CMK (cell line): Measurements from ENCODE around the gene SMCHD1.
"Not testable (repeated sequence)": the region's sequence is repeated elsewhere in the genome, so short reads cannot be mapped to it uniquely, and the experiment has no call there.

Experiments
- DNase-seq: peaks from one replicate; pipeline ENCODE4 v3.0.0-alpha.2; 2010; ENCODE audit warnings: low read depth

The SMCHD1 gene

GRCh38 chr18:2818281-2818680 is 162.8 kb downstream of the SMCHD1 start:
- no peak for DNase-seq

GRCh38 chr18:2821695-2822094 is 166.2 kb downstream of the SMCHD1 start:
- DNase-seq: no peak

GRCh38 chr18:2822213-2822921 is 166.8 kb downstream of the SMCHD1 start:
- no peak for DNase-seq

- no peak for DNase-seq
These were observed 167.7 kb downstream of the SMCHD1 start for GRCh38 chr18:2823202-2823601.

- DNase-seq: no peak
These were observed 168.4 kb downstream of the SMCHD1 start for GRCh38 chr18:2823966-2824365.

- DNase-seq: no peak
These were observed 169.3 kb downstream of the SMCHD1 start for GRCh38 chr18:2824865-2825264.

- DNase-seq: no peak
These were observed 170.2 kb downstream of the SMCHD1 start for GRCh38 chr18:2825613-2826175.

- DNase-seq: no peak
These were observed 171.1 kb downstream of the SMCHD1 start for GRCh38 chr18:2826581-2826980.

GRCh38 chr18:2827061-2827460 is 171.5 kb downstream of the SMCHD1 start:
- no peak for DNase-seq

- DNase-seq: not testable (repeated sequence)
These were observed 180.6 kb downstream of the SMCHD1 start for GRCh38 chr18:2836118-2836517.

GRCh38 chr18:2837290-2837689 is 181.8 kb downstream of the SMCHD1 start:
- DNase-seq: not testable (repeated sequence)

- no peak for DNase-seq
These were observed 183.7 kb downstream of the SMCHD1 start for GRCh38 chr18:2839202-2839601.

GRCh38 chr18:2840521-2840920 is 185.0 kb downstream of the SMCHD1 start:
- no peak for DNase-seq

- no peak for DNase-seq
These were observed 187.6 kb downstream of the SMCHD1 start for GRCh38 chr18:2843146-2843545.

- DNase-seq: no peak
These were observed 189.6 kb downstream of the SMCHD1 start for GRCh38 chr18:2845172-2845571.

- DNase-seq: no peak
These were observed 191.2 kb downstream of the SMCHD1 start, which contains the start of gene EMILIN2 for GRCh38 chr18:2846636-2847316. TSS of gene EMILIN2 (plus strand) at chr18:2847006. CDS start at chr18:2847189, 183 bp downstream.

- no peak for DNase-seq
These were observed 192.1 kb downstream of the SMCHD1 start for GRCh38 chr18:2847317-2848246.

GRCh38 chr18:2848247-2849246 is 193.0 kb downstream of the SMCHD1 start:
- DNase-seq: no peak

- no peak for DNase-seq
These were observed 195.3 kb downstream of the SMCHD1 start for GRCh38 chr18:2850816-2851215.

- DNase-seq: no peak
These were observed 196.2 kb downstream of the SMCHD1 start for GRCh38 chr18:2851771-2852170.

- not testable (repeated sequence) for DNase-seq
These were observed 196.9 kb downstream of the SMCHD1 start for GRCh38 chr18:2852460-2852859.
